Panc1 (cell line): Measurements from ENCODE around the gene POM121L12. TPM values are rescaled to one million over a fixed set of nuclear protein-coding genes. Genes with fewer than 3 reads are reported as not detected.

Source experiments
- ATAC-seq: fragments of 200-7000 bp; cut with Tn5 transposase; 2 replicates; pipeline ENCODE4 v1.9.1; 2020; ENCODE audit warnings: mild to moderate bottlenecking, moderate library complexity
- Bru-seq: library from RNA; stranded (reverse); fragments of 400-500 nt; gene quantifications from one replicate; lab custom pipeline; 2021; lab: Mats Ljungman, UMichigan
- BruChase-seq, 2 experiments: library from RNA; stranded (reverse); fragments of 400-500 nt; gene quantifications; one replicate each; lab custom pipeline; 2021; lab: Mats Ljungman, UMichigan
- BruUV-seq: library from RNA; stranded (reverse); fragments of 400-500 nt; replicated peaks from 2 replicates; lab custom pipeline; 2021; lab: Mats Ljungman, UMichigan
- CTCF ChIA-PET: fragments of 300-600 bp; sonication (Branson Sonifier 250); formaldehyde crosslinking; loops from one replicate; lab custom pipeline; 2022; ENCODE audit warnings: antibody characterized with exemption; lab: Charles Lee
- POLR2A ChIA-PET: fragments of 300-600 bp; sonication (Branson Sonifier 250); formaldehyde crosslinking; loops from one replicate; lab custom pipeline; 2022; ENCODE audit warnings: antibody characterized with exemption; lab: Charles Lee
- DNase-seq: peaks from one replicate; pipeline ENCODE4 v3.0.0-alpha.2; 2010; ENCODE audit warnings: low read depth, low spot score
- H3K27ac ChIP-seq: 2 replicates; pipeline ENCODE4 v1.5.1; 2011; ENCODE audit warnings: mild to moderate bottlenecking, low read length, inconsistent platforms
- H3K27me3 ChIP-seq: fragments of 200-500 bp; sonication (Bioruptor generic); 2 replicates; pipeline ENCODE4 v1.6.0; 2014; ENCODE audit warnings: low read length, inconsistent platforms; ENCODE audit not compliant: control insufficient read depth, insufficient read depth
- H3K36me3 ChIP-seq: fragments of 200-500 bp; sonication (Bioruptor generic); 2 replicates; pipeline ENCODE4 v1.5.1; 2014; ENCODE audit warnings: inconsistent platforms, mild to moderate bottlenecking, low read length, moderate library complexity; ENCODE audit not compliant: control insufficient read depth, insufficient read depth
- H3K4me1 ChIP-seq: 2 replicates; pipeline ENCODE4 v1.5.1; 2011; ENCODE audit warnings: inconsistent platforms, mild to moderate bottlenecking, low read length, moderate library complexity; ENCODE audit not compliant: control insufficient read depth, insufficient read depth
- H3K4me3 ChIP-seq, 2 experiments: 2 replicates each; pipeline ENCODE4 v1.5.1; 2011 to 2012; ENCODE audit warnings: low read depth in 2 of 2, low read length in 2 of 2, mild to moderate bottlenecking in 2 of 2, inconsistent platforms in 1 of 2, moderate library complexity in 1 of 2
- H3K9me3 ChIP-seq: fragments of 200-500 bp; sonication (Bioruptor generic); 2 replicates; pipeline ENCODE4 v1.5.1; 2014; ENCODE audit warnings: low read depth, mild to moderate bottlenecking, inconsistent platforms, low read length, moderate library complexity; ENCODE audit not compliant: control insufficient read depth, insufficient read depth
- POLR2AphosphoS5 ChIP-seq: IDR thresholded peaks from 2 replicates; pipeline ENCODE4 v1.6.1; 2012; ENCODE audit warnings: mild to moderate bottlenecking, low read depth, low read length, moderate library complexity
- SIN3A ChIP-seq: IDR thresholded peaks from 2 replicates; pipeline ENCODE4 v1.6.1; 2012; ENCODE audit warnings: low read depth, mild to moderate bottlenecking, low read length, moderate library complexity, borderline replicate concordance; ENCODE audit not compliant: insufficient read depth
- TCF7L2 ChIP-seq: IDR thresholded peaks from 2 replicates; pipeline ENCODE4 v1.6.1; 2011; ENCODE audit warnings: mild to moderate bottlenecking, low read depth, low read length, inconsistent platforms
- in situ Hi-C: cut with HindIII; loops from 2 replicates; pipeline ENCODE4 v1.10.0; 2016; ENCODE audit warnings: low sequenced_read_pairs, low pct_unique_long_range_greater_than_20kb
- intact Hi-C: fragments of 100-400 bp; cut with micrococcal nuclease; formaldehyde crosslinking; loops from one replicate; pipeline ENCODE4 v1.10.0; 2022; ENCODE audit not compliant: unreplicated experiment
- long read RNA-seq: library from polyadenylated mRNA; unstranded; transcript quantifications from one replicate; pipeline ENCODE4 v2.0.0, GENCODE V29; 2021; ENCODE audit not compliant: unreplicated experiment
- polyA plus RNA-seq: library from polyadenylated mRNA; unstranded; fragments of >200 nt; gene quantifications from one replicate; pipeline ENCODE4 v1.2.1, GENCODE V29; 2012; ENCODE audit warnings: missing spikeins; ENCODE audit not compliant: insufficient read length
- total RNA-seq: library from RNA; stranded (reverse); gene quantifications from one replicate; pipeline ENCODE4 v1.2.1, GENCODE V29; 2021; ENCODE audit not compliant: unreplicated experiment
- TF ChIP-seq, protein P1 (sequence below): fragments of 450-650 bp; IDR thresholded peaks from 2 replicates; pipeline ENCODE4 v1.5.1; 2017; ENCODE audit warnings: mild to moderate bottlenecking
- TF ChIP-seq, protein P2 (sequence below), 2 experiments: IDR thresholded peaks; 2 replicates each; pipeline ENCODE4 v1.6.1; 2011 to 2012; ENCODE audit warnings: low read depth in 2 of 2, control low read depth in 1 of 2, low read length in 1 of 2, mild to moderate bottlenecking in 1 of 2, moderate library complexity in 1 of 2; ENCODE audit not compliant: insufficient read depth in 1 of 2

POM121L12 gene
- total RNA-seq: not detected
- polyA plus RNA-seq: not detected
- Bru-seq, nascent RNA: not detected
- not detected for BruChase-seq, experiment 1, labeled RNA remaining after a 2-hour chase
- not detected for BruChase-seq, experiment 2, labeled RNA remaining after a 6-hour chase
- long read RNA-seq: 0 reads

DNA sequence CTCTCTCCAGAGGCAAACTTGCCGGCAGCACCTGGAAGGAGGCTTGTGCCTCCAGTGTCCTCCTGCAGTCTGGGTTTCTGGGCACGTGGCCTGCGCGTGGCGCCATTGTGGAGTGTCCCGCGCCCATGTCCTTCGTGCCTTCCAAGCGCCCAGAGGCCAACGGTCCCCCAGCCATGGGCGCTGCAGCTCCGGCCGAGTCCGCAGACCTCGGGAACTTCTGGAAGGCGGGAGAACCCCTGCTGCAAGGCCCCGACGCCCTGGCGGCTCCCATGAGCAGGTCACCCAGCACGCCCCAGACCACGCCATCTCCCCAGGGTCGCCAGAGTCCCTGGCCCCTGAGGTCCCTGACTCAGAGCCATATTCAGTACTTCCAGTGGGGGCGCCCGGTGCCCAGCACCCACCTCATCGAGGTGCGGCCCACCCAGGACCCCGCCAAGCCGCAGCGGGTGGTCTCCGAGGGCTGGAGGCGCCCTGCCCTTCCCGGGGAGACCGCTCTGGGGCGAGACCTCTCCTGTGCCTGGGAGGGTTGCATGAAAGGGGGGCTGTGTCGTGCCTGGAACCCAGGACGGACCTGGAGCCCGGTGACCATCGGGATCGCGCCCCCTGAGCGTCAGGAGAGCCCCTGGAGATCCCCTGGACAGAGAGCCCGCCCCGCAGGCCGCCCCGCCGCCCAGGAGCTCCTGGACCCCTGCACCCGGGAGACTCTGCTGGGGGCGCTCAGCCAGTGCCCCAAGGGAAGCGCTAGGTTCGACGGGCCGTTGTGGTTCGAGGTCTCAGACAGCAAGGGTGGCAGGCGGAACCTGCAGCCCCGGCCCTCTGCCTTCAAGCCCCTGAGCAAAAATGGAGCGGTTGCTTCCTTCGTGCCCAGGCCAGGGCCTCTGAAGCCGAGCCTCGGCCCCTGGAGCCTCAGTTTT lies at the start of gene POM121L12:
Gene POM121L12, plus strand, starts transcription at position 135 of the 914 bp plus-strand sequence. Its CDS starts 39 bp downstream, at position 174.
- in situ Hi-C loops: no loop called here
- Histone ChIP-seq H3K27ac (no peak within 1 kb of the TSS), H3K4me3 (no peak within 1 kb of the TSS), H3K9me3 (no peaks in the 10 kb centered on the region), H3K36me3 (no peaks in the 10 kb centered on the region), H3K27me3 (no peaks in the 10 kb centered on the region), H3K4me1 (no peaks in the 10 kb centered on the region)
- no peak for ATAC-seq
- CTCF ChIA-PET: no interaction called here
- TF ChIP-seq TCF7L2 (no peak), POLR2AphosphoS5 (no peak), SIN3A (no peak)
- TF ChIP-seq, protein P1, sequence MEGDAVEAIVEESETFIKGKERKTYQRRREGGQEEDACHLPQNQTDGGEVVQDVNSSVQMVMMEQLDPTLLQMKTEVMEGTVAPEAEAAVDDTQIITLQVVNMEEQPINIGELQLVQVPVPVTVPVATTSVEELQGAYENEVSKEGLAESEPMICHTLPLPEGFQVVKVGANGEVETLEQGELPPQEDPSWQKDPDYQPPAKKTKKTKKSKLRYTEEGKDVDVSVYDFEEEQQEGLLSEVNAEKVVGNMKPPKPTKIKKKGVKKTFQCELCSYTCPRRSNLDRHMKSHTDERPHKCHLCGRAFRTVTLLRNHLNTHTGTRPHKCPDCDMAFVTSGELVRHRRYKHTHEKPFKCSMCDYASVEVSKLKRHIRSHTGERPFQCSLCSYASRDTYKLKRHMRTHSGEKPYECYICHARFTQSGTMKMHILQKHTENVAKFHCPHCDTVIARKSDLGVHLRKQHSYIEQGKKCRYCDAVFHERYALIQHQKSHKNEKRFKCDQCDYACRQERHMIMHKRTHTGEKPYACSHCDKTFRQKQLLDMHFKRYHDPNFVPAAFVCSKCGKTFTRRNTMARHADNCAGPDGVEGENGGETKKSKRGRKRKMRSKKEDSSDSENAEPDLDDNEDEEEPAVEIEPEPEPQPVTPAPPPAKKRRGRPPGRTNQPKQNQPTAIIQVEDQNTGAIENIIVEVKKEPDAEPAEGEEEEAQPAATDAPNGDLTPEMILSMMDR: no peak
- TF ChIP-seq, protein P2, sequence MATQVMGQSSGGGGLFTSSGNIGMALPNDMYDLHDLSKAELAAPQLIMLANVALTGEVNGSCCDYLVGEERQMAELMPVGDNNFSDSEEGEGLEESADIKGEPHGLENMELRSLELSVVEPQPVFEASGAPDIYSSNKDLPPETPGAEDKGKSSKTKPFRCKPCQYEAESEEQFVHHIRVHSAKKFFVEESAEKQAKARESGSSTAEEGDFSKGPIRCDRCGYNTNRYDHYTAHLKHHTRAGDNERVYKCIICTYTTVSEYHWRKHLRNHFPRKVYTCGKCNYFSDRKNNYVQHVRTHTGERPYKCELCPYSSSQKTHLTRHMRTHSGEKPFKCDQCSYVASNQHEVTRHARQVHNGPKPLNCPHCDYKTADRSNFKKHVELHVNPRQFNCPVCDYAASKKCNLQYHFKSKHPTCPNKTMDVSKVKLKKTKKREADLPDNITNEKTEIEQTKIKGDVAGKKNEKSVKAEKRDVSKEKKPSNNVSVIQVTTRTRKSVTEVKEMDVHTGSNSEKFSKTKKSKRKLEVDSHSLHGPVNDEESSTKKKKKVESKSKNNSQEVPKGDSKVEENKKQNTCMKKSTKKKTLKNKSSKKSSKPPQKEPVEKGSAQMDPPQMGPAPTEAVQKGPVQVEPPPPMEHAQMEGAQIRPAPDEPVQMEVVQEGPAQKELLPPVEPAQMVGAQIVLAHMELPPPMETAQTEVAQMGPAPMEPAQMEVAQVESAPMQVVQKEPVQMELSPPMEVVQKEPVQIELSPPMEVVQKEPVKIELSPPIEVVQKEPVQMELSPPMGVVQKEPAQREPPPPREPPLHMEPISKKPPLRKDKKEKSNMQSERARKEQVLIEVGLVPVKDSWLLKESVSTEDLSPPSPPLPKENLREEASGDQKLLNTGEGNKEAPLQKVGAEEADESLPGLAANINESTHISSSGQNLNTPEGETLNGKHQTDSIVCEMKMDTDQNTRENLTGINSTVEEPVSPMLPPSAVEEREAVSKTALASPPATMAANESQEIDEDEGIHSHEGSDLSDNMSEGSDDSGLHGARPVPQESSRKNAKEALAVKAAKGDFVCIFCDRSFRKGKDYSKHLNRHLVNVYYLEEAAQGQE (IDR thresholded peaks at IDR 0.05; ENCODE audit: insufficient read depth in 1 of 2, low read depth in 2 of 2, low read length in 1 of 2): no peak
- BruUV-seq: no TSS peak
- no peak for DNase-seq
- intact Hi-C loops: no loop called here
- POLR2A ChIA-PET: no interaction called here

DNA sequence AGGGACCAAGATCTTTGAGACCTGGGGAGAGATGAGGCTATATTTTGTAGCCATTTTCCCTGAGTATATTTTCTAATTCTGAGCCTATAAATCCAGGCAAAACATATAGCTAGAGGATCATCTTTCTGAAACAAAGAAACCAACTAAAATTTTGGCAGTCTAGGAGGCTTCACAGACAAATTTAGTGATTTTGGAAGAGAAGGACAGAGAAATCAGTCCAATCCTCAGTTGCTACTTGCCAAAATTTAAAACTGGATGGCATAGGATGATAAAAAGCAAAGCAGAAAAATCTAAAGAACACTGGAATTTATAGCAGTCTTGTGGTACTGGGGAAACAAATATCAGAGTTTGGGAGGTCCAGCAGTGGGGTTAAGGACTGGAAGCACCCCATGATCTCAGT lies 43.4 kb upstream of the POM121L12 start:
- TF ChIP-seq, protein P1: no peak
- no peak for TF ChIP-seq SIN3A
- no peak for TF ChIP-seq TCF7L2
- TF ChIP-seq, protein P2 (IDR thresholded peaks at IDR 0.05; ENCODE audit: insufficient read depth in 1 of 2, low read depth in 2 of 2, low read length in 1 of 2): no peak
- no peak for TF ChIP-seq POLR2AphosphoS5
- H3K27me3 ChIP-seq: no peaks in the 10 kb centered on the region
- DNase-seq: no peak
- no peak overlapping the region for H3K4me3 ChIP-seq
- POLR2A ChIA-PET: no interaction called here
- H3K27ac ChIP-seq: no peak overlapping the region
- intact Hi-C loops: no loop called here
- peaks cover 6% of the 10 kb centered on the region for H3K9me3 ChIP-seq
- CTCF ChIA-PET: interaction anchor here (0.7 kb wide), 1 partner anchor 9 kb away, joined by 4 read pairs; no protein-coding TSS in a partner anchor
- ATAC-seq: no peak
- no TSS peak for BruUV-seq
- H3K36me3 ChIP-seq: no peaks in the 10 kb centered on the region
- in situ Hi-C loops: no loop called here
- H3K4me1 ChIP-seq: no peaks in the 10 kb centered on the region
